Measurements from ENCODE around the gene TLR6.

GRCh38 chr4:38857354-38858096, 908 bp upstream of the TLR6 start:
- TF ChIP-seq CTCF (IDR thresholded peaks at IDR 0.05), result no peak
- no peak for TF ChIP-seq POLR2A (IDR thresholded peaks at IDR 0.05)

Measured in testis (tissue), 2 donors.